Right forelimb (tissue), 1 donor: ENCODE results near the gene DLGAP1.
A peak's percentile ranks its signal among the peaks of the same experiment; 100 is the strongest.
"Not testable (repeated sequence)": the region's sequence is repeated elsewhere in the genome, so short reads cannot be mapped to it uniquely, and the experiment has no call there.

Source experiments
- DNase-seq: peaks from one replicate; pipeline ENCODE4 v3.0.0-alpha.2; 2018

Gene DLGAP1

GRCh38 chr18:3610813-3611212 lies 844.3 kb downstream of the DLGAP1 start:
- no peak for DNase-seq

DNA sequence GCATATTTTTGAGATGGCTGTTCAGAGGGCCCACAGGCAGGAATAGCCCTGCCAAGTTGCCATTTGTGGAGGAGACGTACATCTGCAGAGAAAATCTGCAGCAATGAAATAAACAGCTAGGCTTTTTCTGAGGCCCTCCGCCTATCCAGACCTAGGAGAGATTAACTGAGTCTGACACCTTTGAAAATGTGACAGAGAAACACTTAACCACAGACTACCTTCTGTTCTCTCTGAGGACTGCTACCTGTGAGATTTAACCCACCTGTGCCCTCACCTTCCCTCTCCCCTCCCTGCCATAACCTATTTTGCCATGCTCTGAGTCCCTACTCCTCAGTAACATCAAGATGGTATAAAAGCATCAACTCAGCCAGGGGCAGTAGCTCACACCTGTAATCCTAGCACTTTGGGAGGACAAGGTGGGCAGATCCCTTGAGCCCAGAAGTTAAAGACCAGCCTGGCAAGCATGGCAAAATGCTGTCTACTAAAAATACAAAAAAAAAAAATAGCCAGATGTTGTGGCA lies 844.9 kb downstream of the DLGAP1 start:
- DNase-seq, result no peak

DNA sequence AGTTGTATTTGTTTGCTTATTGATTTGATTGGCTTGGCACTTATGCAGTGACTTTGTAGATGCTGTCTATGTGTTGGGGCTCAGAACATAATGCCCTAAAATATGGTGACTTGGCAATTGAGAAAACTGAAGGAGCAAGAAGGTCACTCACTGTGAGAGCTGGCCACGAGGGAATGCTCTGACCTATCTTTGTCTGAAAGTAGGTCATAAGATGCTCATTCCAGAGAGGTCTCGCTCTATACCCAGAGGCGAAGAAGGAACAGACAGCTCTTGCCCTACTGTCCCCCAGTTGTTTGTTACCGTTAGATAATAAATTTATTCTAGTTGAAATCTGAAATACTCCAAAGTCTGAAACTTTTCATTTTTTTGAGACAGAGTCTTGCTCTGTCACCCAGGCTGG lies 846.6 kb downstream of the DLGAP1 start:
- DNase-seq, result no peak

DNA sequence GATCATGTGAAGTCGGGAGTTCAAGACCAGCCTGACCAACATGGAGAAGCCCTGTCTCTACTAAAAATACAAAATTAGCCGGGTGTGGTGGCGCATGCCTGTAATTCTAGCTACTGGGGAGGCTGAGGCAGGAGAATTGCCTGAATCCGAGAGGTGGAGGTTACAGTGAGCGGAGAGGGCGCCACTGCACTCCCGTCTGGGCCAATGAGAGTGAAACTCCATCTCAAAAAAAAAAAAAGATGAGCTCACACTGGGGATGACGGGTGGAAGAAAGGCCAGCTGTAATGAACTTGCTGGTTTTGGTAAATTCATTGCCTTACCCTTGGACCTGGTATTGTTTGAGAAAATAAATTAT lies 847.0 kb downstream of the DLGAP1 start:
- not testable (repeated sequence) for DNase-seq

DNA sequence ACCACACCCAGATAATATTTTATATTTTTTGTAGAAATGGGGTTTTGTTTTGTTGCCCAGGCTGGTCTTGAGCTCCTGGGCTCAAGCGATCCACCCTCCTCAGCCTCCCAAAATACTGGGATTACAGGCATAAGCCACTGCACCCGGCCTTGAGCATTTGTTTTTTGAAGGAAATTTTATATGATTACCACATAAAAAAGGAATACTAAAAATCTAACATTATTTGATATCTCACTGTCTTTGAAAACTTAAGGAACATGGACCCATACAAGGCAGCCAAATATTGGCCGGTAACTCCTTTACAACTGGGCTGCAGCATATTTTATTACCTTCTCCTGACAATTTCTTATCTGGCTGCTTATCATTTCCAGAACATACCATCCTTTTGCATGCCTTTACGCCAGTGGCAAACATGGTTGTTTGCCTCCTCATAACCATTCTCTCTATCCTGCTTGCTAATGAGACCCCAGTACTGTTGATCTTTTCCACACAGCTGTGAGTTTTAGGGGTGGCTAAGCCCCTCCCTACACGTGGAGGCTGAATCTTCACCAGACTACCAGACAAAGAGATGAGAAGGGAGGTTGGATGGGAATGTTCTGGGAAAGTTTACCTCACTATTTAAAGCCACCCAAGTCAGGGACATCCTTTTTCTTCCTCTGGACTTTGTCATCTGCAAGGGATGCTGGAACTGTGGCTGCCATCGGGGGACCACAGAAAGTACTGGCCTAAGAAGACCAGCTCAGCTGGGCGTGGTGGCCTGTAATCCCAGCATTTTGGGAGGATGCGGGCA lies 847.6 kb downstream of the DLGAP1 start:
- DNase-seq, result no peak

- DNase-seq, result not testable (repeated sequence)
These were observed 848.2 kb downstream of the DLGAP1 start for GRCh38 chr18:3606863-3607262.

DNA sequence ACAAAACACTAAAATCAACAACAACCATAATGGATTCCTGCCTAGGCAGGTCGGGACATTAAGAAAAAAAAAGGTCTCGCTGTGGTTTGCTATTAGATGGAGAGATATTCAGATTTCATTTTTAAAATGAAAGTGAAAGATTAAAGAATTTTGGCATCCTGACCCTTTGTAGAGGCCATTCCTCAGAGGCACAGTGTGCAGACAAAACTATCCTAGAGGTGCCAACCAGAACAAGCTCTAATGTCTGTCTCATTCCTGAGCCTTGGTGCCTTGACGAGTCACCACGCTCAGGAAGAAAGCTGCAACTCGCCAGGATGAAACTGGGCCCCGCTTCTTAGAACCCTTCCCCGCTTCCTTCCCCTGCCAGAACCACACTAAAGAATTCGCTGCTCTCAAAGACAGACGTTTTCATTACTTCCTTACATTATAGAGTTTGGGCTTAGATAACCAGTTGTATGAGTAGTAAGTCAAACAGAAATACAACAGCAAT lies 849.1 kb downstream of the DLGAP1 start:
- peak; percentile 62 for DNase-seq

DNA sequence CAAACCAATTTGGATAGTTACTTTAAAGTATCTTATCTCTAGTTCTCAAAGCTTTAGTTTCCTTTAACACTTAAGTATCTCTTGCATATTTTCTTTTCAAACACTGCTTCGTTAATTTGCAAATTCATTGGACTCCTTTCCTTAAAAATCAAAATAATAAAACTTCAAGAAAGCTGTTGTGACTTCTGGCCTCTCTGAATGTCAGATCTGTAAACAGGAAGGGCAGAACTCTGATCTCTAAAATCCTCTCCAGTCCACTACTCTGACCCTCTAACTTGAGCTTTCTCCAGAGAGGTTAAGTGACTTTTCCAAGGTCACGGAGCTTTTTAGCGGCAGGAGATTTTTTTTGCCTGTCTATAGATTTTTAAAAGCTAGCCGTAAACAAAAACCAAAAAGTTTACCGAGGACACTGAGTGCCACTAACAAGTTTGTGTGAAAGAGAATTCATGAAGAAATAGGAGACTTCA lies 849.6 kb downstream of the DLGAP1 start:
- DNase-seq, result no peak

GRCh38 chr18:3604498-3605408 lies 850.4 kb downstream of the DLGAP1 start:
- DNase-seq, result peak; percentile 60

- DNase-seq, result no peak
These were observed 850.9 kb downstream of the DLGAP1 start for GRCh38 chr18:3604235-3604497.

GRCh38 chr18:3603421-3604234 lies 851.5 kb downstream of the DLGAP1 start:
- peak; percentile 67 for DNase-seq

- DNase-seq, result not testable (repeated sequence)
These were observed 853.9 kb downstream of the DLGAP1 start for GRCh38 chr18:3601106-3601755.

GRCh38 chr18:3599861-3600260 lies 855.2 kb downstream of the DLGAP1 start:
- no peak for DNase-seq

DNA sequence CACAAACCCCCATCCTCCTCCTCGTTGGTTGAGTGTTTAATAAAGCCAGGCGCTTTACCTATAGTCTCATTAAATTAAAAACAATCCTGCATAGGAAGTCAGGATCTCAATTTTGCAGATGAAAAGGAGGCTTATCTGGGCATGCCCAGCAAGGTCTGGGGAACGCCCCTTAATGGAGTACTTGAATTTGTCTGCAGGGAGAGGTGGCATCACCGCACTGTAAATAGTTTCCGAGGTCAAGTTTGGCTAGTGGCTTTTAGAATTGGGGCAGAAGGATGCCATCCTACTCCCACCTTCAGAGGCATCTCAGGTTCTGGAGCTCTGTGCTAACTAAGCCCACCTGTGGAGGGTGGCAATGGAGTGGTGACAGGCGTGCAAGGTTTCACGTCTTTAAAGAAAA lies 855.9 kb downstream of the DLGAP1 start:
- DNase-seq, result no peak

- no peak for DNase-seq
These were observed 856.5 kb downstream of the DLGAP1 start for GRCh38 chr18:3598581-3598980.

DNA sequence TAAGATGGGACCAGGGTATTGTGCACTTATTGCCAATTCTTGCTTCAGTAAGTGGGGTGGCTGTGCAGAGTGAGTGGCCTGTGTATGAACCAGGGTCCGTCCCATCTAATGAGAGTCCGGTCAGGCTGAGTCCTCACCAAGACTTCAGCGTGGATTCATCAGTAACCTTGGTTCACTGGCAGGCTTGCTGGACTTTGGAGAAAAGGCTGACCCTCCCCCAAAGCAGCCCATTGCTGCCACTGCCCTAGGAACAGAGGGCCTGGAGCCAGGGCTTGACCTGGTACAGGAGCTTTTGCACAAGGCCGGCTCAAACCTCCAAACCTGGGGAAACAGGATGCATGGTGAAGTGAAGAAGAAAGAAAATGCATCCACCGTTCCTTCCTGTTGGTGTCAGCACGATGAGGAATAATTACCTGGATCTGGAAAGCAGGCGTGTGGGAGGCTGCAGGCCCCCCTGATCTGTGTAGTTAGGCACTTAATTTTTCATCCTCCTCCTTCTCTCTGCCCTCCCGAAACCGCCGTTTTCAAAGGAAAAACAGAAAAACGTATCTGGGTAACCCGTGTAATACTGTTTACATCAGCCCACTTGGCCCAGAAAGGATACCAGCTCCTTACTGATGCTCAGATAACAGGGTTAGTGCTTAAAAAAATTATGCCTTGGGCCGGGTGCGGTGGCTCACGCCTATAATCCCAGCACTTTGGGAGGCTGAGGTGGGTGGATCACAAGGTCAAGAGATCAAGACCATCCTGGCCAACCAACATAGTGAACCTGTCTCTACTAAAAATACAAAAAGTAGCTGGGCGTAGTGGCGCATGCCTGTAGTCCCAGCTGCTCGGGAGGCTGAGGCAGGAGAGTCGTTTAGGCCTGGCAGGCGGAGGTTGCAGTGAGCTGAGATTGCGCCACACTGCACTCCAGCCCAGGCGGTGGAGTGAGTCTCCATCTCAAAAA lies 857.4 kb downstream of the DLGAP1 start:
- DNase-seq, result no peak

GRCh38 chr18:3596637-3597384 lies 858.3 kb downstream of the DLGAP1 start:
- peak; percentile 65 for DNase-seq

DNA sequence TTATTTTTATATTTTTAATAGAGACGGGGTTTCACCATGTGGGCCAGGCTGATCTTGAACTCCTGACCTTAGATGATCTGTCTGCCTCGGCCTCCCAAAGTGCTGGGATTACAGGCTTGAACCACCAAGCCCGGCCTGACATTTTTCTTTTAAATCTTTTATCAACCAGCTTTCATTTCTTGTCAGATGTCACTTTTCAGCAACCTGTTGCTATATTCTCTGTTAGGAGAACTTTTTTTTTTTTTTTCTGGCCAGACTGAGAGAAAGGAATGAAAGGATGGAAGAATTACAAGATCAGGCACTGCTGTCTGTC lies 858.8 kb downstream of the DLGAP1 start:
- no peak for DNase-seq

GRCh38 chr18:3595369-3596273 lies 859.5 kb downstream of the DLGAP1 start:
- no peak for DNase-seq
